GM12878 (cell line): ENCODE data around the gene ZNF688. TPM values are rescaled to one million over a fixed set of nuclear protein-coding genes. Genes with fewer than 3 reads are reported as not detected.

Experiments
- CEBPZ ChIP-seq: fragments of 150-350 bp; IDR thresholded peaks from 2 replicates; pipeline ENCODE4 v1.6.1; 2016; ENCODE audit warnings: low read depth, low read length
- CTCF ChIP-seq, 3 experiments: IDR thresholded peaks in 2 of 3; conservative IDR thresholded peaks in 1 of 3; 2 replicates each; pipeline ENCODE4 v1.5.1; 2011; ENCODE audit warnings: low read depth in 3 of 3, low read length in 3 of 3, mild to moderate bottlenecking in 3 of 3, control low read depth in 2 of 3, moderate library complexity in 2 of 3, inconsistent platforms in 1 of 3, mixed read lengths in 1 of 3; ENCODE audit not compliant: control insufficient read depth in 2 of 3, insufficient read depth in 1 of 3; ENCODE audit errors: extremely low read depth in 1 of 3
- CUX1 ChIP-seq: IDR thresholded peaks from 2 replicates; pipeline ENCODE4 v1.6.1; 2012; ENCODE audit warnings: improper control_type of control experiment, low read depth, low read length; ENCODE audit not compliant: insufficient replicate concordance
- DPF2 ChIP-seq: fragments of 450-650 bp; IDR thresholded peaks from 2 replicates; pipeline ENCODE4 v1.6.1; 2017; ENCODE audit warnings: mild to moderate bottlenecking
- HDAC6 ChIP-seq: fragments of 200-600 bp; sonication (generic); IDR thresholded peaks from one replicate; pipeline ENCODE4 v1.8.0; 2017; ENCODE audit warnings: antibody characterized with exemption; ENCODE audit not compliant: unreplicated experiment
- LARP7 ChIP-seq: fragments of 450-650 bp; IDR thresholded peaks from 2 replicates; pipeline ENCODE4 v1.6.1; 2017; ENCODE audit warnings: mild to moderate bottlenecking
- RAD51 ChIP-seq: fragments of 450-650 bp; IDR thresholded peaks from 2 replicates; pipeline ENCODE4 v1.6.1; 2016; ENCODE audit warnings: moderate library complexity, mild to moderate bottlenecking, inconsistent platforms
- RELB ChIP-seq: fragments of 450-650 bp; IDR thresholded peaks from 2 replicates; pipeline ENCODE4 v1.6.1; 2017; ENCODE audit warnings: low read depth, mild to moderate bottlenecking, moderate library complexity
- SUZ12 ChIP-seq: fragments of 200-600 bp; sonication (generic); IDR thresholded peaks from one replicate; pipeline ENCODE4 v1.6.1; 2018; ENCODE audit warnings: antibody characterized with exemption, mild to moderate bottlenecking; ENCODE audit not compliant: unreplicated experiment
- ZNF687 ChIP-seq: fragments of 450-650 bp; IDR thresholded peaks from 2 replicates; pipeline ENCODE4 v1.6.1; 2017; ENCODE audit warnings: mild to moderate bottlenecking, moderate library complexity
- polyA plus RNA-seq, 11 experiments: library from polyadenylated mRNA; depleted of rRNA in 4 of 11; unstranded in 6 of 11; stranded (reverse) in 5 of 11; fragments of >200 nt; fragmentation: Nextera tagmentation in 4 of 11; fragmentation: Illumina TruSeq in 1 of 11; extraction: Ambion mirVana in 4 of 11; extraction: Trizol in 1 of 11; gene quantifications; 1 replicate in 1 of 11; 2 replicates in 10 of 11; pipeline versions ENCODE4 v1.2.1 to v1.2.3, GENCODE V29; 2011 to 2016; ENCODE audit warnings: inconsistent platforms in 2 of 11, missing spikeins in 2 of 11, low read depth in 1 of 11
- total RNA-seq, 4 experiments: library from RNA; depleted of rRNA in 3 of 4; stranded (reverse); fragments of >200 nt in 3 of 4; fragmentation: Illumina TruSeq in 1 of 4; extraction: Trizol in 1 of 4; gene quantifications; 2 replicates each; pipeline versions ENCODE4 v1.2.1 to v1.2.3, GENCODE V29; 2013 to 2021

The ZNF688 gene
- total and polyA plus RNA-seq, 10 of the 15 experiments (the other 5 are each of a cell fraction or from before 2014, with no cell fraction given), result 0.14 to 17.4 (median 10.6) TPM

- TF ChIP-seq CTCF (IDR thresholded peaks at IDR 0.05 in 2 of 3, conservative IDR thresholded peaks at IDR 0.05 in 1 of 3; ENCODE audit: control insufficient read depth in 2 of 3, extremely low read depth in 1 of 3, insufficient read depth in 1 of 3, low read depth in 3 of 3, low read length in 3 of 3) (peak; percentile 1 to 9 (median 2); a peak in 1 of 6 replicates), SUZ12 (no peak), RELB (peak; percentile 49; the same call in 1 of the 2 replicates), CEBPZ (no peak), ZNF687 (peak; percentile 49), DPF2 (0 out of 2 replicates have a peak, but pooled peaks have one; percentile 22), HDAC6 (no peak), LARP7 (peak; percentile 47; the same call in 1 of the 2 replicates), RAD51 (no peak), CUX1 (no peak)
Observed at GRCh38 chr16:30557957-30558788, 13.3 kb downstream of the ZNF688 start, which contains the start of gene ZNF764 (continued).
